K562 (cell line): ENCODE measurements around the gene ZNF615. TPM values are rescaled to one million over a fixed set of nuclear protein-coding genes. Genes with fewer than 3 reads are reported as not detected.

Experiments
- HDAC2 ChIP-seq: fragments of 450-650 bp; IDR thresholded peaks from 2 replicates; pipeline ENCODE4 v1.6.1; 2016; ENCODE audit warnings: mild to moderate bottlenecking
- NR2C1 ChIP-seq, 2 experiments: fragments of 450-650 bp; IDR thresholded peaks; 2 replicates each; pipeline ENCODE4 v1.6.1; 2017; ENCODE audit warnings: mild to moderate bottlenecking in 2 of 2, antibody characterized with exemption in 1 of 2, inconsistent platforms in 1 of 2, missing compliant biosample characterization in 1 of 2, missing genetic modification characterization in 1 of 2
- RFX7 ChIP-seq: fragments of 250-450 bp; sonication (Bioruptor Pico); IDR thresholded peaks from 2 replicates; pipeline ENCODE4 v1.5.1; 2021; ENCODE audit warnings: mild to moderate bottlenecking
- SIRT6 ChIP-seq: IDR thresholded peaks from one replicate; pipeline ENCODE4 v1.6.1; 2012; ENCODE audit warnings: low read depth, mild to moderate bottlenecking, control low read depth, inconsistent platforms, low read length, moderate library complexity
- SPI1 ChIP-seq: IDR thresholded peaks from 2 replicates; pipeline ENCODE4 v1.6.1; 2011; ENCODE audit warnings: low read depth, low read length, control low read depth, borderline replicate concordance
- ZNF140 ChIP-seq: fragments of 250-450 bp; sonication (Bioruptor Pico); IDR thresholded peaks from 2 replicates; pipeline ENCODE4 v1.8.0; 2021; ENCODE audit warnings: moderate library complexity, mild to moderate bottlenecking, inconsistent platforms
- ZNF316 ChIP-seq: fragments of 450-650 bp; IDR thresholded peaks from 2 replicates; pipeline ENCODE4 v1.6.1; 2016
- polyA plus RNA-seq, 8 experiments: library from polyadenylated mRNA; depleted of rRNA in 4 of 8; stranded (reverse) in 5 of 8; unstranded in 3 of 8; fragments of >200 nt; fragmentation: Nextera tagmentation in 2 of 8; fragmentation: Illumina TruSeq in 1 of 8; extraction: Ambion mirVana in 2 of 8; extraction: Trizol in 1 of 8; gene quantifications; 2 replicates each; pipeline versions ENCODE4 v1.2.1 to v1.2.3, GENCODE V29; 2011 to 2014; ENCODE audit warnings: inconsistent platforms in 1 of 8, missing spikeins in 1 of 8
- total RNA-seq, 7 experiments: library from RNA; depleted of rRNA in 6 of 7; stranded (reverse); fragments of >200 nt in 6 of 7; fragmentation: Illumina TruSeq in 2 of 7; extraction: Trizol in 2 of 7; gene quantifications; 2 replicates each; pipeline versions ENCODE4 v1.2.1 to v1.2.3, GENCODE V29; 2011 to 2021; ENCODE audit warnings: low replicate concordance in 1 of 7
- TF ChIP-seq, protein P1 (sequence below): fragments of 450-650 bp; IDR thresholded peaks from 2 replicates; pipeline ENCODE4 v1.6.1; 2017; ENCODE audit warnings: antibody characterized with exemption, mild to moderate bottlenecking
- TF ChIP-seq, protein P2 (sequence below): fragments of 450-650 bp; IDR thresholded peaks from 2 replicates; pipeline ENCODE4 v1.6.1; 2018; ENCODE audit not compliant: partially characterized antibody
- TF ChIP-seq, protein P3 (sequence below): IDR thresholded peaks from 2 replicates; pipeline ENCODE4 v1.6.1; 2011; ENCODE audit warnings: borderline replicate concordance, low read depth, mild to moderate bottlenecking, moderate library complexity, low read length; ENCODE audit not compliant: insufficient read depth, poor library complexity, severe bottlenecking
- TF ChIP-seq, protein P4 (sequence below): sonication (generic); formaldehyde crosslinking; IDR thresholded peaks from 2 replicates; pipeline ENCODE4 v1.8.0; 2022; ENCODE audit warnings: mild to moderate bottlenecking, missing genetic modification reagents

Gene ZNF615
- total and polyA plus RNA-seq, 9 of the 15 experiments (the other 6 are each of a cell fraction or from before 2014, with no cell fraction given): 1.2 to 4.4 (median 2.7) TPM

DNA sequence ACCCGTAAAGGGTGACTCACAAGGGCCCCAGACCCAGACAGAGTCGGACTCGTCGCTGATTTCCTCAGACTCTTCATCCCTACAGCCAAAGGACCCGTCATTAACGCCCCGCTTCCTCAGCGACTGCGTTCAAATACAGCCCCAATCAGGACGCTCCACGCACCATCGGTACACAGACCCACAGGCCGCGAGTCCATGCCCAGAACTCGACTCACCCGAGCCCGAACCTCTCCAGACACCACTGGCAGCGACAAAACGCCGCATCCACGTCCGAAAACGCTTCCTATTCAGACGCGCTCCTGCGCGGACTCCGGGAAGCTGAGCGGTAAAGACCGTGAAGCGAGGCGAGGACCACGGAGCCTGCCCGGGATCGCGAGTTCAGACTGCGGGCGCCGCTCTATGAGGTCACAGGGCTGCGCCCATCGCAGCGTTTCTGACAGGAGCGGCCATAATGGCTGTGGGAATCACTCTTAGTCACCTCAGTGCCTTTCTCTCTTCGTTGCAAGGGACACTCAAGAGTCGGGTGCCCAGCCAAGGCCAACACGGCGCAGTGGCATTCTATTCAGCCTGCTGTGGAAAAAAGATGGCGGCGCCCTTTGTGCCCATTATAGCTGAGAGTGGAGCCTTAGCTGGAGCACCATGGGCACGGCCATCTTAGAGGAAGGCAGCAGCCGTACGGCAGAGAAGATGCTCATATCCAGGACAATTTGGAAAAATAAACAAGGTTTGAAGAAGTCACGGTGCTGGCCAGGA is 20.2 kb upstream of the ZNF615 start, which contains the start of gene ZNF614 (continued):
- TF ChIP-seq, protein P1, sequence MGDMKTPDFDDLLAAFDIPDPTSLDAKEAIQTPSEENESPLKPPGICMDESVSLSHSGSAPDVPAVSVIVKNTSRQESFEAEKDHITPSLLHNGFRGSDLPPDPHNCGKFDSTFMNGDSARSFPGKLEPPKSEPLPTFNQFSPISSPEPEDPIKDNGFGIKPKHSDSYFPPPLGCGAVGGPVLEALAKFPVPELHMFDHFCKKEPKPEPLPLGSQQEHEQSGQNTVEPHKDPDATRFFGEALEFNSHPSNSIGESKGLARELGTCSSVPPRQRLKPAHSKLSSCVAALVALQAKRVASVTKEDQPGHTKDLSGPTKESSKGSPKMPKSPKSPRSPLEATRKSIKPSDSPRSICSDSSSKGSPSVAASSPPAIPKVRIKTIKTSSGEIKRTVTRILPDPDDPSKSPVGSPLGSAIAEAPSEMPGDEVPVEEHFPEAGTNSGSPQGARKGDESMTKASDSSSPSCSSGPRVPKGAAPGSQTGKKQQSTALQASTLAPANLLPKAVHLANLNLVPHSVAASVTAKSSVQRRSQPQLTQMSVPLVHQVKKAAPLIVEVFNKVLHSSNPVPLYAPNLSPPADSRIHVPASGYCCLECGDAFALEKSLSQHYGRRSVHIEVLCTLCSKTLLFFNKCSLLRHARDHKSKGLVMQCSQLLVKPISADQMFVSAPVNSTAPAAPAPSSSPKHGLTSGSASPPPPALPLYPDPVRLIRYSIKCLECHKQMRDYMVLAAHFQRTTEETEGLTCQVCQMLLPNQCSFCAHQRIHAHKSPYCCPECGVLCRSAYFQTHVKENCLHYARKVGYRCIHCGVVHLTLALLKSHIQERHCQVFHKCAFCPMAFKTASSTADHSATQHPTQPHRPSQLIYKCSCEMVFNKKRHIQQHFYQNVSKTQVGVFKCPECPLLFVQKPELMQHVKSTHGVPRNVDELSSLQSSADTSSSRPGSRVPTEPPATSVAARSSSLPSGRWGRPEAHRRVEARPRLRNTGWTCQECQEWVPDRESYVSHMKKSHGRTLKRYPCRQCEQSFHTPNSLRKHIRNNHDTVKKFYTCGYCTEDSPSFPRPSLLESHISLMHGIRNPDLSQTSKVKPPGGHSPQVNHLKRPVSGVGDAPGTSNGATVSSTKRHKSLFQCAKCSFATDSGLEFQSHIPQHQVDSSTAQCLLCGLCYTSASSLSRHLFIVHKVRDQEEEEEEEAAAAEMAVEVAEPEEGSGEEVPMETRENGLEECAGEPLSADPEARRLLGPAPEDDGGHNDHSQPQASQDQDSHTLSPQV: no peak
- TF ChIP-seq RFX7 (CRISPR knock-in tag) (no peak), HDAC2 (0 out of 2 replicates have a peak, but pooled peaks have one; percentile 65), SIRT6 (no peak), ZNF140 (CRISPR knock-in tag) (no peak), NR2C1 (IDR thresholded peaks at IDR 0.05) (peak; percentile 89), NR2C1 (tag; IDR thresholded peaks at IDR 0.05) (peak; percentile 84), SPI1 (no peak), ZNF316 (no peak)
- TF ChIP-seq, protein P2, sequence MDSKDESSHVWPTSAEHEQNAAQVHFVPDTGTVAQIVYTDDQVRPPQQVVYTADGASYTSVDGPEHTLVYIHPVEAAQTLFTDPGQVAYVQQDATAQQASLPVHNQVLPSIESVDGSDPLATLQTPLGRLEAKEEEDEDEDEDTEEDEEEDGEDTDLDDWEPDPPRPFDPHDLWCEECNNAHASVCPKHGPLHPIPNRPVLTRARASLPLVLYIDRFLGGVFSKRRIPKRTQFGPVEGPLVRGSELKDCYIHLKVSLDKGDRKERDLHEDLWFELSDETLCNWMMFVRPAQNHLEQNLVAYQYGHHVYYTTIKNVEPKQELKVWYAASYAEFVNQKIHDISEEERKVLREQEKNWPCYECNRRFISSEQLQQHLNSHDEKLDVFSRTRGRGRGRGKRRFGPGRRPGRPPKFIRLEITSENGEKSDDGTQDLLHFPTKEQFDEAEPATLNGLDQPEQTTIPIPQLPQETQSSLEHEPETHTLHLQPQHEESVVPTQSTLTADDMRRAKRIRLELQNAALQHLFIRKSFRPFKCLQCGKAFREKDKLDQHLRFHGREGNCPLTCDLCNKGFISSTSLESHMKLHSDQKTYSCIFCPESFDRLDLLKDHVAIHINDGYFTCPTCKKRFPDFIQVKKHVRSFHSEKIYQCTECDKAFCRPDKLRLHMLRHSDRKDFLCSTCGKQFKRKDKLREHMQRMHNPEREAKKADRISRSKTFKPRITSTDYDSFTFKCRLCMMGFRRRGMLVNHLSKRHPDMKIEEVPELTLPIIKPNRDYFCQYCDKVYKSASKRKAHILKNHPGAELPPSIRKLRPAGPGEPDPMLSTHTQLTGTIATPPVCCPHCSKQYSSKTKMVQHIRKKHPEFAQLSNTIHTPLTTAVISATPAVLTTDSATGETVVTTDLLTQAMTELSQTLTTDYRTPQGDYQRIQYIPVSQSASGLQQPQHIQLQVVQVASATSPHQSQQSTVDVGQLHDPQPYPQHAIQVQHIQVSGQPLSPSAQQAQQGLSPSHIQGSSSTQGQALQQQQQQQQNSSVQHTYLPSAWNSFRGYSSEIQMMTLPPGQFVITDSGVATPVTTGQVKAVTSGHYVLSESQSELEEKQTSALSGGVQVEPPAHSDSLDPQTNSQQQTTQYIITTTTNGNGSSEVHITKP: no peak
- TF ChIP-seq, protein P3, sequence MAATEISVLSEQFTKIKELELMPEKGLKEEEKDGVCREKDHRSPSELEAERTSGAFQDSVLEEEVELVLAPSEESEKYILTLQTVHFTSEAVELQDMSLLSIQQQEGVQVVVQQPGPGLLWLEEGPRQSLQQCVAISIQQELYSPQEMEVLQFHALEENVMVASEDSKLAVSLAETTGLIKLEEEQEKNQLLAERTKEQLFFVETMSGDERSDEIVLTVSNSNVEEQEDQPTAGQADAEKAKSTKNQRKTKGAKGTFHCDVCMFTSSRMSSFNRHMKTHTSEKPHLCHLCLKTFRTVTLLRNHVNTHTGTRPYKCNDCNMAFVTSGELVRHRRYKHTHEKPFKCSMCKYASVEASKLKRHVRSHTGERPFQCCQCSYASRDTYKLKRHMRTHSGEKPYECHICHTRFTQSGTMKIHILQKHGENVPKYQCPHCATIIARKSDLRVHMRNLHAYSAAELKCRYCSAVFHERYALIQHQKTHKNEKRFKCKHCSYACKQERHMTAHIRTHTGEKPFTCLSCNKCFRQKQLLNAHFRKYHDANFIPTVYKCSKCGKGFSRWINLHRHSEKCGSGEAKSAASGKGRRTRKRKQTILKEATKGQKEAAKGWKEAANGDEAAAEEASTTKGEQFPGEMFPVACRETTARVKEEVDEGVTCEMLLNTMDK: no peak
- TF ChIP-seq, protein P4, sequence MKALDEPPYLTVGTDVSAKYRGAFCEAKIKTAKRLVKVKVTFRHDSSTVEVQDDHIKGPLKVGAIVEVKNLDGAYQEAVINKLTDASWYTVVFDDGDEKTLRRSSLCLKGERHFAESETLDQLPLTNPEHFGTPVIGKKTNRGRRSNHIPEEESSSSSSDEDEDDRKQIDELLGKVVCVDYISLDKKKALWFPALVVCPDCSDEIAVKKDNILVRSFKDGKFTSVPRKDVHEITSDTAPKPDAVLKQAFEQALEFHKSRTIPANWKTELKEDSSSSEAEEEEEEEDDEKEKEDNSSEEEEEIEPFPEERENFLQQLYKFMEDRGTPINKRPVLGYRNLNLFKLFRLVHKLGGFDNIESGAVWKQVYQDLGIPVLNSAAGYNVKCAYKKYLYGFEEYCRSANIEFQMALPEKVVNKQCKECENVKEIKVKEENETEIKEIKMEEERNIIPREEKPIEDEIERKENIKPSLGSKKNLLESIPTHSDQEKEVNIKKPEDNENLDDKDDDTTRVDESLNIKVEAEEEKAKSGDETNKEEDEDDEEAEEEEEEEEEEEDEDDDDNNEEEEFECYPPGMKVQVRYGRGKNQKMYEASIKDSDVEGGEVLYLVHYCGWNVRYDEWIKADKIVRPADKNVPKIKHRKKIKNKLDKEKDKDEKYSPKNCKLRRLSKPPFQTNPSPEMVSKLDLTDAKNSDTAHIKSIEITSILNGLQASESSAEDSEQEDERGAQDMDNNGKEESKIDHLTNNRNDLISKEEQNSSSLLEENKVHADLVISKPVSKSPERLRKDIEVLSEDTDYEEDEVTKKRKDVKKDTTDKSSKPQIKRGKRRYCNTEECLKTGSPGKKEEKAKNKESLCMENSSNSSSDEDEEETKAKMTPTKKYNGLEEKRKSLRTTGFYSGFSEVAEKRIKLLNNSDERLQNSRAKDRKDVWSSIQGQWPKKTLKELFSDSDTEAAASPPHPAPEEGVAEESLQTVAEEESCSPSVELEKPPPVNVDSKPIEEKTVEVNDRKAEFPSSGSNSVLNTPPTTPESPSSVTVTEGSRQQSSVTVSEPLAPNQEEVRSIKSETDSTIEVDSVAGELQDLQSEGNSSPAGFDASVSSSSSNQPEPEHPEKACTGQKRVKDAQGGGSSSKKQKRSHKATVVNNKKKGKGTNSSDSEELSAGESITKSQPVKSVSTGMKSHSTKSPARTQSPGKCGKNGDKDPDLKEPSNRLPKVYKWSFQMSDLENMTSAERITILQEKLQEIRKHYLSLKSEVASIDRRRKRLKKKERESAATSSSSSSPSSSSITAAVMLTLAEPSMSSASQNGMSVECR: peak; percentile 81; the same call in 1 of the 2 replicates
